Measurements from ENCODE around the gene MISFA.

- no peak for TF ChIP-seq CTCF (IDR thresholded peaks at IDR 0.05; ENCODE audit: insufficient read depth, low read depth, low read length)
- no peak for TF ChIP-seq EZH2 (IDR thresholded peaks at IDR 0.05; ENCODE audit: insufficient read depth, low read length)
These were observed 18.9 kb downstream of the MISFA start for GRCh38 chr11:18618342-18619025.
